Umbilical cord (tissue), 2 donors: Measurements from ENCODE around the gene CRTC3. TPM values are rescaled to one million over a fixed set of nuclear protein-coding genes. Genes with fewer than 3 reads are reported as not detected.
"Not testable (repeated sequence)": the region's sequence is repeated elsewhere in the genome, so short reads cannot be mapped to it uniquely, and the experiment has no call there.

Experiments used
- DNase-seq: peaks from one replicate; pipeline ENCODE4 v3.0.0-alpha.2; 2015; ENCODE audit warnings: low spot score
- total RNA-seq: library from RNA; depleted of rRNA; stranded (reverse); fragments of >200 nt; gene quantifications from one replicate; pipeline ENCODE4 v1.2.3, GENCODE V29; 2014; ENCODE audit warnings: low replicate concordance; ENCODE audit not compliant: insufficient read depth

CRTC3 gene
- total RNA-seq, 1 donor from 2014 or later = 40.0 TPM

DNA sequence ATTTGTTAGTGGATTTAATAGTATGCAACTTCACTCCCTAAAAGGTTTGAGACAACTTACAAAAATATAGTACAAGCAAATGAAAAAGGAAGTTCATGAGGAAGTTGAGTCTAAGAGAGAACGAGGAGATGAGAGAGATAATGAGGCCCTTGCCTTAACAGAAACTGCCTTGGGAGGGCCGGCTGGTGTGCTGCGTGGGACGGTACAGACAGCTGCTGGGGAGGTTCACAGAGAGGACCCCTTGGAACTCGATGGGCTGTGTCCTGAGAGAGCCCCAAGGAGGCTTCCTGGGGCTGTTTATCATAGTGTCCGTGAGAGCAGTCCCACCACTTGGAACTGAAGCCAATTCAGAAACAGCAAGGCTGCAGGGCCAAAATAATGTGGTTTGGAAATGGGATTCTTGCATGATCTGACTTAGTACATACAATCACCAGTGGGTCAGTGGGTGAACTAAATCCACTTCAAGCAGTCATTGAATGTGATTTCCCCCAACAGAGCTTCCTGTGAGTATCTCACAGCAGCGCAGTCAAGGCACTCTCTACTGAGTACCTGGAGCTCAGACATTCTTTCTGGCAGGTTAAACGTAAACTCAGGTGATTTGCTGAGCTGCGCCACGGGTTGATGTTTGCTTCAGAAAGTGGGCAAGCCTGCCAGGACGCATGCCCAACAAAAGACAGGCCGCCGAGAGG lies 90.8 kb downstream of the CRTC3 start:
- no peak for DNase-seq

DNA sequence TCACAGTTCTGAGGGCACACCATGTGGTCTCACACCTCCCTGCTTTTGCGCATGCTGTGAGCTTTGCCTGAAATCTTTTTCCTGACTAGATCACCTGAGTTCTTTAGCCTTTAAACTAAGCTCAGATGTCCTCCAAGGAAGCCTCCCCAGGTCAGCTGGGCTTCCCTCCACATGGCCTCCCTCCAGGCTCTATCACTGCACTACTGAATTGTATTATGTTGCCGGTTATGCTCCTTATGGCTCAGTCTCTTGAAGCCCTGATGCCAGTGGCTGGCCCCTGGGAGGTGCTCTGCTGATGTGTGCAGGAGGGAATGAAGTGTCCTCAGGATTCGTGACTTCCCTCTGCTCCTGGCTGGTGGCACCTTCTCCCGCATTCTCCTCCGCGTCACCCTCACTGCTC lies 94.1 kb downstream of the CRTC3 start:
- DNase-seq = no peak

DNA sequence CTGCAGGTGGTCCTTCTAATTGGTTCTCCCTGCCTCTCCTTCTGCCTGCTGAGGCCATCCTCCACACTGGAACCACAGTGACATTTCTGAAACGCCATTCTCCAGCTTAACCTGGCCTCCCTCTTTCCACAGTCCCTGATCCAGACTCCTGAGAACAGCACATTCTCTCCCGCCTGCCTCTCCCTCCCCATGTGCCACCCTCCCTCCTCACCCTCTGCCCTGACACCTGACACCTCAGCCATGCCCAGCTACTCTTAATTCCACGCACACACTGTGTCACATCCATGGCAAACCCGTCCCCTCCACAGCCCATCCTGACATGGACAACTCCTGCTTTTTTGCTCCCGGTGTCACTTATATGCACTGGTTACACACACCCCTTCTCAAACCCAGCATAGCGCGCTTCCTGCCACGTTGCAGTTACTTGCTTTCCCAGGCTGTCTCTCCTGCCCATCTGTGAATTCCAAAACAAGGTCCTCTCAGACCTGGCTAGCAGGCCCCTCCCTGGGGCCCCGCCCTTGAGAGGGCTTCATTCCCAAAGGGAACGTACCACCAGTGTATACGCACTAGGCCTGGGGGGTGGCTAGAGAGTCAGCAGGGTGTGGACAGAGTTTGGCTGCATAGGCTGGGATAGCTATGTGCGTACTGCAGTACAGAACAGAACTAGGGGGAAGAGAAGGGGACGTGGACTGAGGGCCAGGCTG lies 94.7 kb downstream of the CRTC3 start:
- DNase-seq = no peak

DNA sequence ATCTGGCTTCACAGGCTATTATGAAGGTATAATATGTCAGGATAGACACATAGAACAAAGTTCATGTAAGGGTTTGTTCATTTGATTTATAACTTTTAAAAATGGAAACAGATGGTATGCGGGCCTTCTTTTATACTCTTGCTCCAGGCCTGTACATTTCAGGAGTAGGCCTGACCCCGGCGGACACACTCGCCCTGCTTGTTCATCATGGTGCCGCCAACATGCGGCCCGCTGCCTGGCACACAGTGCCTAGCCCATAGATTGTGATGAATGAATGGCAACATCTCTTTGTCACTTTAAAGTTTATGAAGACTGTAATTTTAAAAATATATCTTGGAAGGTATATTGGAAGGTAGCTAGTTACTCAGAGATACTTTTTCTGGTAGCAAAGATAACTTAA lies 95.3 kb downstream of the CRTC3 start:
- DNase-seq = no peak

DNA sequence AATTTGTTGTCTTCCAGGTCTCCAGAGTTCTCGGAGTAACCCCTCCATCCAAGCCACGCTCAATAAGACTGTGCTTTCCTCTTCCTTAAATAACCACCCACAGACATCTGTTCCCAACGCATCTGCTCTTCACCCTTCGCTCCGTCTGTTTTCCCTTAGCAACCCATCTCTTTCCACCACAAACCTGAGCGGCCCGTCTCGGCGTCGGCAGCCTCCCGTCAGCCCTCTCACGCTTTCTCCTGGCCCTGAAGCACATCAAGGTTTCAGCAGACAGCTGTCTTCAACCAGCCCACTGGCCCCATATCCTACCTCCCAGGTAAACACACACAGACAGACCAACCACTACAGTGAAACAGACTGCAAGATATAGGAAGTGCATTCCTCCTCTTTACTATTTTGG lies 99.5 kb downstream of the CRTC3 start:
- DNase-seq = no peak

DNA sequence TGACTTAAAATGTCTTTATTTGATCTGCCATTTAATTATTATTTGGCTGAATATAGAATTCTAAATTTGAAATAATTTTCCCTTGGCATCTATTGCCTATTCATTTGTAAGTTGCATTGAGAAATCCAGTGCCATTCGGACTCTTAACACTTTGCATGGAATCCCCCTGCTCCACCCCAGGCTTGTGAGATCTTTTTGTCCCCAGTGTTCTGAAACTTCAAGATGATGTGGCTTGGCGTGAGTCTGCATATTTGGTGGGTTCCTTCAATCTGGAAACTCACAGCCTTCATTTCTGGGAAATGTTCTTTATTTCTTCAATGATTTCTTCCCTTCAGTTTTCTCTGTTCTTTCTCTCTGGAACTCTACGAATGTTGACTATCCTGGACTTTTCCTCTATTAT lies 103.6 kb downstream of the CRTC3 start:
- DNase-seq = no peak

DNA sequence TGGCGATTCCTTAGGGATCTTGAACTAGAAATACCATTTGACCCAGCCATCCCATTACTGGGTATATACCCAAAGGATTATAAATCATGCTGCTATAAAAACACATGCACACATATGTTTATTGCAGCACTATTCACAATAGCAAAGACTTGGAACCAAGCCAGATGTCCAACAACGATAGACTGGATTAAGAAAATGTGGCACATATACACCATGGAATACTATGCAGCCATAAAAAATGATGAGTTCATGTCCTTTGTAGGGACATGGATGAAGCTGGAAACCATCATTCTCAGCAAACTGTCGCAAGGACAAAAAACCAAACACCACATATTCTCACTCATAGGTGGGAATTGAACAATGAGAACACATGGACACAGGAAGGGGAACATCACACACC lies 107.3 kb downstream of the CRTC3 start:
- not testable (repeated sequence) for DNase-seq

DNA sequence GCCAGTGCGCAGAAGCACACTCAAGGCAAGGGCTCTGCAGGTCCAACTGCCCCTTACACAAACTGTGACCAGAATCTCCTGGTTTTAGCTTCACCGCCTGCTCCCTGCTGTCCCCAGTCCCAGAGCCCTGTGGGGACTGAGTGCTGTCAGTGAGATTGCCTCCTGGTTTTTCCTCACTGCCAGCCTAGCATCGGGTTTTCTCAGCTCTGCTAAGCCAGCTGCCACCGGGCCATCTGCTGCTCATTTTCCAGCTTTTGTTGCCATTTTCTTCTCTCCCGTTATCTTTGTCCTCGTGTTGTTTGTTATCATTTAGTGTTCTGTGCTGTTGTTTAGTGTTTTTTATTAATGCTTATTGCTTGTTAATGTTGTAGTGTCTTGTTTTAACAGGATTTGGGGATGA lies 108.0 kb downstream of the CRTC3 start:
- DNase-seq = no peak

DNA sequence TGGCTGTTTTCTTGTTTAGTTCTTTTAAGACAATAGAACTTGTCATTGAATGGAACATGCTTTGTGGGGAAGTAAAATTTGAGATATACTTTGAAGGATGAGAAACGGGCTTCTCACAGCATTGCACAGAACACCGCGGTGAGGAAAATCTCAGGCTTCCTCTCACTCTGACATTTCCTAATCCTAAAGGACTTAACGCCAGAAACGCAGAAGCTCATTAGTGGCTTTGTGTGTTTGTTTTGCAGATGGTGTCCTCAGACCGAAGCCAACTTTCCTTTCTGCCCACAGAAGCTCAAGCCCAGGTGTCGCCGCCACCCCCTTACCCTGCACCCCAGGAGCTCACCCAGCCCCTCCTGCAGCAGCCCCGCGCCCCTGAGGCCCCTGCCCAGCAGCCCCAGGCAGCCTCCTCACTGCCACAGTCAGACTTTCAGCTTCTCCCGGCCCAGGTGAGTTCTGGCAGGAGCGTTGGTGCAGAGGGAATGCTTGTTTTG lies 108.5 kb downstream of the CRTC3 start:
- DNase-seq = no peak

DNA sequence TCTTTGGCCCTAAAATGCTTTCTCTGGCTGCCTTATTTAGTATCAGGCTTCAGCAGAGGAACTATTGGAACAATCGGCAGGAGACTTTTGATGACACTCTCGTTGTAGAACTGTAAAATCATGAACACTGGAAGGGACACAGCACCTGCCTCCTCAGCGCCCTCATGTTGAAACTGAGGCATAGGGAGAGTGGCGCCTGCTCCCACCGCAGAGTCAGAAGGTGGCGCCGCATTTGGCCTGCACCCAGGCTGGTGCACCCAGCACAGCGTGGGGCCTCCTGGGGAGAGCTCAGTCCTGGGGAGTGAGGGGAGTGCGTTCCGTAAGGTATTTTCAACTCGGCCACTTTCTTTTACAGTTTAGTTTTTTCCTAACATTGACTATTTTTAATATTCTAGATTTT lies 109.2 kb downstream of the CRTC3 start:
- DNase-seq = no peak

DNA sequence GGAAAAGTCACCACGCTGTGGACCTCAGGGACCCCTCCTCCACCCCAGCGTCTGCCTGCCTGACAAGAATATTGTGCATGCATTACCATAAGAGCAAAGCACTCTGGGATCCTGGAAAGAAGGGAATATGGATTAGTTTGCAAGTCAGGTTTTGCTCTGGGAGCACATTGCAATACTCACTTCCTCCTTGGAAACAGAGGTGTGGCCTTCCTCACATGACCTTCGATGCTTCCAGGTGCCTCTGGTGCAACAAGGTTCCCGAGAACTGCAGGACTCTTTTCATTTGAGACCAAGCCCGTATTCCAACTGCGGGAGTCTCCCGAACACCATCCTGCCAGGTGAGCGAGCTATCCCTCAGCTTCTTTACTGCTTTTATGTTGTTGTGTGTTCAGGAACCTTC lies 111.1 kb downstream of the CRTC3 start:
- DNase-seq = no peak

DNA sequence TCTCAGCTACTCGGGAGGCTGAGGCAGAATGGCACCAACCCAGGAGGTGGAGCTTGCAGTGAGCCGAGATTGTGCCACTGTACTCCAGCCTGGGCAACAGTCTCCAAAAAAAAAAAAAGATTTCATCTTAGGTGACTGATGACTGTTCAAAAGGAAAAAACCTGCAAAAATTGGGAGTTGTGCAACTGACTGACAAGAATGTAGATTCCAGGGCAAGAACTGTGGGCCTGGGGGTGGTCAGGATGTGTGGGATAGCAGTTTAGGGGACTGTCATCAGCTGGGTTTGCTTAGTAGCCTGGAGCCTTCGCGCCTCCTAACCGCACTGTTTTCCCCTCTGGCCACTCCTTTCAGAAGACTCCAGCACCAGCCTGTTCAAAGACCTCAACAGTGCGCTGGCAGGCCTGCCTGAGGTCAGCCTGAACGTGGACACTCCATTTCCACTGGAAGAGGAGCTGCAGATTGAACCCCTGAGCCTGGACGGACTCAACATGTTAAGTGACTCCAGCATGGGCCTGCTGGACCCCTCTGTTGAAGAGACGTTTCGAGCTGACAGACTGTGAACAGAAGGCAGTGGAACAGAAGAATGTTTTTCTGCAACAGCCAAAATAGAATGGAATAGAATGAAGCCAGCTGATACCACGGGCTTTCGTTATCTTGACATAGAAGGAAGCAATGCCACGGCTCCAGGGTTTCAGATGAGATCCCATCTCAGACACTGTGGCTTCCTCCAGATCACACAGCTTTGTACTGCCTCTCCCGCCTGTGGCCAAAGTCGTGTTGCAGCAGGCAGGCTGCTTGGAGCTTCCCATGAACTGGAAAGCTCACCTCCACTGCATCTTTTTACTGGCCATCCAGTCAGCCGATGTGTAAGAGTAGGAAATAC lies 112.1 kb downstream of the CRTC3 start:
- no peak for DNase-seq

DNA sequence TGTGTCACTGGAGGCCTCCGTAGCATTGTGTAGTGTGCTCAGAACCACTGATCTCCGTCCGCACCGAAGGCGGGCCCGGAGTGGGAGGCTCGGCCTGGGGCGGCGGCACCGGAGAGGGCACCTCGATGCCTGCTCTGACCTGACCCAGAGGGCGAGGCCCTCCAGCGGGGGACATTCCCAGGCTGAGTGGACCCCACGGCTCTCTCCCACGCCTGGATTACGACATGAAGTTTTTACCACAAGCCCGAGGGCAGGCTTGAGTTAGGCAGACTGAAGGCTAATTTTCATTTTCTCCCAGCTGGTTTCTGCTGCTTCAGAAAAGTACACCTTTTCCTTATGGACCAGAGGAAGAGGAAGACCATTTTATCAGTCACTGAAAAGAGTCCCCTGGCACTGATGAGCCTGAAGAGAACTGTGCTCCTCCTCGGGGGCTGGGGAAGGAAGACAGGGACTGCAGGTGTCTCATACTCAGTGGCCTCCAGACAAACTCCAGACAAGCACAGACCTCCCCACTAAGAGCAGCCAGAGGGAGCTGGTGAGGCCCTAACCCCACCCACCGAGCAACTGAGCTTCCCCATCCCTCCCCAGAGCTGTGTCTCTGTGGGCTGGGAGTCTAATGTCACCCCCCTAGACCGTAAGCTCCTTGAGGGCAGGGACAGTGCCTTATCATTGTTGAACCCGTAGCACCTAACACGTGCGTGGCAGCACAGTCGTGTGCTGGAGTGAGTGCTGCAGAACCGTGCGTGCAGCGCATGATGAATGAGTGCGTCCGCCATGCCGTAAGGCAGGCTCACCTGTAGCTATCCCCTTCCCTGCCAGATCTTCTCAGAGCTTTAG lies 113.0 kb downstream of the CRTC3 start:
- no peak for DNase-seq

DNA sequence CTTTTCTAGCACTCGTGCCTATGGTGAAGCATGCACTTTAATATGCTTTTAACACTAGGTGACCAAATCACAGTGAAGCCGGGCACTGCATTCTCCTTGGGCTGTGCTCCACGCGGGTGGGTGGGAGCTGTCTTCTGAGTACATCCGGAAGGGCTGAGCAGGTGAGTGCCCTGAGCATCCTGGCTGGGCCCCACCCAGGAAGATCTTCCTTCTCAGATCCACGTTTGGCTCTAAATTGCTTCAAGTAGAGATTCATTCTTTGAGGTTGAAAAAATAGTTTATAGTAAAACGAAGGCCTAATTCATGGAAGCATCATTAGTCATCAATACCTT lies 113.5 kb downstream of the CRTC3 start:
- DNase-seq = no peak

DNA sequence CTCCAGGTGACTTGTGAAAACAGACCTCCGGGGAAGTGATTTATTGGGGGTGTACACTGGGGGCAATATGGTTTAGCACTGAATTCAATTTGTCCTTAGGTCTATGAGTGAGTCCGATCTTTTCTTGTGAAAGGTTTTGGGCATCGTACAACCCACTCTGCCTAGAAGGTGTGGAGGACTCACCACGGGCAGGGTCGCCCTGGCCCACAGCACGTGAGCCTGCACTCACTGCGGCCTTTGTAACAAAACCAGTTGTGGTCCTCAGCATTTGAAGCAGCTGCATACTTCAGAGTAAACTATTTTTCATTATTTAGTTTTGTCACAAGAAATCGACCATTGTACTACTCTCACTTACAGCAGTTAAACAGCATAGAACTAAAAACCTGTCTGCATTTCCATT lies 114.8 kb downstream of the CRTC3 start:
- no peak for DNase-seq

DNA sequence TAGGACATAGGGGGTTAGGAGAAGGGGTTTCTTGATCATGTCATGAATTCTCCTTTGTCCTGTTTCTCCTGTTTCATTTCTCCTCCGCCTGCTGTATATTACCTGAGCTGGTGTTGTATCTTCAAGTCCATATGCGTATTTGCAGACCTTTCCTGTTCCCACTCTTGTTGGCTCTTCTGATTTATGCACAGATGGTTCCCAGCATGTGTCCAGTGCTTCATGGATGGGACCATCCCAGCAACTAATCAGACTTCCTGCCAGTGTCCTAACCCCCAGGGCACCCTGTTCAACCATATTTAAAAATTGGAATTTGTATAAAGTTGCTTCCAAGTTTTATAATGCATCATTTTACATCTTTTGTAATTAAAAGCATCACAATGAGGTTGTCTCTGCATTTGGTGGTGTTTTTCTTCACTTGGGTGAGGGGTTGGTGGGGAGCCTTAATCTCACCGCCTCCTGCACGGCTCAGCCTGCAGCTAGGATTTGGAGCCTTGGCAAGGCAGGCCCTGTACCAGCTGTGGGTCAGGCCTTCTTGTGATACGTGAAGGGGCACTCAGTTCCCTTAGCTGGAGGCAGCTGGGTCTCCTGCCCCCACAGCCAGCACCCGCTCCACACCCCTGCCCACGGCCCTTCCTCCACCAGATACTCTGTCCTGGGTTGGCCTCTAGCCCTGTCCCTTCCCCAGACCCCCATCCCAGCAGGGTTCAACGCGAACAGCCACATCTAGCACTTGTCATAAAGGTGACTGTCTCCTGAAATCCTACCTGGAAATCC lies 115.4 kb downstream of the CRTC3 start:
- no peak for DNase-seq

DNA sequence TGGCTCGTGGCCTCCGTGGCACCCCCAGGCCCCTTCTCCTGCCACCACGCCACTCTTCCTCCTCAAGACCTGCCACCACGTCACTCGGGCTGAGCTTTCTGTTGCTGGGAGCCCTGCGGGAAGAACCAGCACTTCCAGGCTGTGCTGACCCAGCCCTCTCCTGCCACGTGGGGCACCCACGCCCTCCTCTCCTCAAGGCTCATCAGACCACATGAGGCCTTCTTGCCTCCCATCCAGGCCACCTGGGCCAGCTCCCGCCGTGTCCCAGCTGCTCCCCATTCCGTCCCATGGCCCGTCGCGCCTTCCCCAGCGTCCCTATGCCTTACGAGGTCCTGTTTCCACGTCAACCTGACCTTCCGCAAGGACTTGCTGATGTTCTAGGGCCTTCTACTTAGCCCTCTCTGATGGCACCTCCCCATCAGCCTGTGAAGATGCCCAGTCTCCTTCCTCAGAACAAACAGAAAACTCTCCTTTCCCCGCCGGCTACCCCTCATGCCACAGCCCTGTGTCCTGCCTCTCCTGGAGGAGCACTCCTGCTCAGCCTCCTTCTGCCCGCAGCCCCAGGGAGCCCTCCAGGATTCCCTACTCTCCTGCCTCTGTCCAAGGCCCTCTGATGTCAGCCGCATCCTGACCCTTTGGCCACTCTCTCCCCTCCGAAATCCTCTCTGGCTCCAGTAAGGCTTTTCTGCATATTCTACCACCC lies 116.3 kb downstream of the CRTC3 start:
- no peak for DNase-seq

DNA sequence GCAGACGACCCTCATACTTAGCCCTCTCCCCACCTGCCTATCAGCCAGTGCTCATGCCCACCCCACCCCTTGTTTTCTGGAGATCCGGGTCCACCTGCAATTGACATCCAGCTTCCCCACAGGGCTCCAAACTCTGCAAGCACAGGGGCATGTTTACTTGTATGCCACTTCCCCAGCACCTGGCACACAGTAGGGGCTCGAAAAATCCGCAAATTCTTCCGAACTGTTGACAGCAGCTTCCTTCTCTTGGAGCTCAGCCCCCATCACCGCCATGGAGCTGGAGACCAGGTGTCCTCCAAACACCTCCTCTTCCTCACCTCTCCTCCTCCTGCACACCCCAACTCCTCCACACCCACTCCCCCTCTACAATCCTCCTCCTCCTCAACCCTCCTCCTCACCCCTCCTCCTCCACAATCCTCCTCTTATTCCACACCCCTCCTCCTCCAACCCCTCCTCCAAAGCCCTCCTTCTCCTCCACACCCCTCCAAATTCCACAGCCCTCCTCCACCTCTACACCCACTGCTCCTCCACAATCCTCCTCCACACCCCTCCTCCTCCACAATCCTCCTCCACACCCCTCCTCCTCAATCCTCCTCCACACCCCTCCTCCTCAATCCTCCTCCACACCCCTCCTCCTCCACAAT lies 117.1 kb downstream of the CRTC3 start:
- no peak for DNase-seq

DNA sequence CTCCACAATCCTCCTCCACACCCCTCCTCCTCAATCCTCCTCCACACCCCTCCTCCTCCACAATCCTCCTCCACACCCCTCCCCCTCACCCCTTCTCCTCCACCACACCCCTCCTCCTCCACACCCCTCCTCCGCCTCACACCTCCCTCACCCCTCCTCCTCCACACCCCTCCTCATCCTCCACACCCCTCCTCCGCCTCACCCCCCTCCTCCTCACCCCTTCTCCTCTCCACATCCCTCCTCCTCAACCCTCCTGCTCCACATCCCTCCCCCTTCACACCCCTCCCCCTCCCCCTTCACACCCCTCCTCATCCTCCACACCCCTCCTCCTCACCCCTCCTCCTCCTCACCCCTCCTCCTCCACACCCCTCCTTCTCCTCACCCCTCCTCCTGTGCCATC lies 117.6 kb downstream of the CRTC3 start:
- DNase-seq = no peak
